ENCODE measurements around the gene STAG3. TPM values are rescaled to one million over a fixed set of nuclear protein-coding genes. Genes with fewer than 3 reads are reported as not detected.
A peak's percentile ranks its signal among the peaks of the same experiment; 100 is the strongest.
"Not testable (repeated sequence)": the region's sequence is repeated elsewhere in the genome, so short reads cannot be mapped to it uniquely, and the experiment has no call there.

The STAG3 gene
- polyA plus RNA-seq, 1 experiment, result 0.61 TPM

DNA sequence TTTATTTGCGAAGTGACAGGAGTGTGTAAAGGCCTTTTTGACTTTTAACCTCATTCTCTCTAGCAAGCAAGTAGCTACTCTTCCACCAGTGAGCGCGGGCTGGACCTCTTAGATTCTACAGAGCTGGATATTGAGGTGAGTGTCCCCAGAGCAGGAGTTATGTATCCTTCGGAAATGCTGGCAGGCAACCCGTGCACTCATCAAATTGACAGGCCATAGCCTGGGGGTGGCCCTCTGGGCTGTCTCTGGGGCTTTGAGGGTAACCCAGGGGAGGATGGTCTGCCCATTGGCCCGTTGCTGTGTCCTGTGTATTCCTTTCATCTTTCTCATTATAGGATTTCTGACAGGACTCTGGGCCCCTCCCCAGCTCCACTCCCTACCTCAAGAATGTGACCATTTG, 36.0 kb downstream of the STAG3 start:
- ChIA-PET CTCF (interaction anchor here (9.9 kb wide), 1 partner anchor 82 kb away, joined by 147 read pairs; no protein-coding TSS in a partner anchor), POLR2A (no interaction called here)
- Histone ChIP-seq H3K27me3 (ENCODE audit: control insufficient read depth, insufficient read depth, low read length) (no peaks in the 10 kb centered on the region), H3K4me3 (ENCODE audit: low read depth, low read length) (no peak overlapping the region), H3K36me3 (ENCODE audit: control insufficient read depth, insufficient read depth, low read length) (no peaks in the 10 kb centered on the region)
- no peak for DNase-seq (ENCODE audit: low read depth)
- TF ChIP-seq, protein P1, sequence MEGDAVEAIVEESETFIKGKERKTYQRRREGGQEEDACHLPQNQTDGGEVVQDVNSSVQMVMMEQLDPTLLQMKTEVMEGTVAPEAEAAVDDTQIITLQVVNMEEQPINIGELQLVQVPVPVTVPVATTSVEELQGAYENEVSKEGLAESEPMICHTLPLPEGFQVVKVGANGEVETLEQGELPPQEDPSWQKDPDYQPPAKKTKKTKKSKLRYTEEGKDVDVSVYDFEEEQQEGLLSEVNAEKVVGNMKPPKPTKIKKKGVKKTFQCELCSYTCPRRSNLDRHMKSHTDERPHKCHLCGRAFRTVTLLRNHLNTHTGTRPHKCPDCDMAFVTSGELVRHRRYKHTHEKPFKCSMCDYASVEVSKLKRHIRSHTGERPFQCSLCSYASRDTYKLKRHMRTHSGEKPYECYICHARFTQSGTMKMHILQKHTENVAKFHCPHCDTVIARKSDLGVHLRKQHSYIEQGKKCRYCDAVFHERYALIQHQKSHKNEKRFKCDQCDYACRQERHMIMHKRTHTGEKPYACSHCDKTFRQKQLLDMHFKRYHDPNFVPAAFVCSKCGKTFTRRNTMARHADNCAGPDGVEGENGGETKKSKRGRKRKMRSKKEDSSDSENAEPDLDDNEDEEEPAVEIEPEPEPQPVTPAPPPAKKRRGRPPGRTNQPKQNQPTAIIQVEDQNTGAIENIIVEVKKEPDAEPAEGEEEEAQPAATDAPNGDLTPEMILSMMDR (IDR thresholded peaks at IDR 0.05; ENCODE audit: insufficient read depth, low read depth, low read length), result no peak

DNA sequence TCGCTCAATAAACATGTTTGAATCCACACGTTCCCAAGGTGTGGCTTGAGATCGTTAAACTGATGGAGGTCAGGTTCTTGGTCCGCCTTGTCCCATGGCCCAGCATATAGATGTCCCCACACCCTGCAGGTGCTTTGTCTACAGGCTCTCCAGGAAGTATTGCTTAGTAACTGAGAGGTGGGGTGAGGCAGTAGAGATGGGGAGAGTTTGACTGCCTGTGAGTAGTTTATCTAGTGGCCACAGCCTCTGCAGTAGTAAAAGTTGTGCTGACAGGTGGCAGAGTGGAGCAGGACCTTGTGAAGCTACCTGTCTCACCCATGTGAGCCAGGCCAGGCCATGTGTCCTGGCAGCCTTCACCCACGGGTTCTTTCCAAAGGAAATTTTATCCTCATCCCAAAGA, 36.6 kb downstream of the STAG3 start:
- DNase-seq (ENCODE audit: low read depth); H3K4me3 ChIP-seq (ENCODE audit: low read depth, low read length); POLR2A ChIA-PET; H3K27me3 ChIP-seq (ENCODE audit: control insufficient read depth, insufficient read depth, low read length); H3K36me3 ChIP-seq (ENCODE audit: control insufficient read depth, insufficient read depth, low read length): not testable (repeated sequence)
- CTCF ChIA-PET, result interaction anchor here (9.9 kb wide), 1 partner anchor 82 kb away, joined by 147 read pairs; no protein-coding TSS in a partner anchor

DNA sequence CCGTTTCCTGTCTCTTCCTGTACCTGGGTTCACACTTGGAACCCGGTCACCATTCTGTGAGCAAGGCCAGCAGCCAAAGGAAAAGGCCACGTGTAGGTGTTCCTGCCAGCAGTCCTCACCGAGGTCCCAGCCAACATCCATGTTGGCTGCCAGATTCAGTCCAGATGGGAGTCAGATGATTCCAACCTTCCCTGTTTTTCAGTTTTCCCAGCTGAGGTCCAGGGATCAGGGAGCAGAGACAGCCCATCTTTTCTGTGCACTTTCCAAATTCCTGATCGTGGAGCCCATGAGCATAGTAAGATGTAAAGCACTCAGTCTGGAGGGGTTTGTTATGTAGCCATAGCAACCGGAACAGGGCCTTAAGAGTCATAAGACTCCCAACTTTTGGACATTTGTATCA, 38.2 kb downstream of the STAG3 start:
- DNase-seq (ENCODE audit: low read depth), result no peak
- ChIA-PET POLR2A (no interaction called here), CTCF (interaction anchor here (1.0 to 9.9 kb wide), 4 partner anchors 8 to 84 kb away, joined by 3 to 147 read pairs (median 8); no protein-coding TSS in a partner anchor)
- TF ChIP-seq, protein P1 (IDR thresholded peaks at IDR 0.05; ENCODE audit: insufficient read depth, low read depth, low read length), result no peak
- no peaks in the 10 kb centered on the region; the same call in 1 of the 2 replicates for H3K36me3 ChIP-seq (ENCODE audit: control insufficient read depth, insufficient read depth, low read length)
- H3K27me3 ChIP-seq (ENCODE audit: control insufficient read depth, insufficient read depth, low read length), result no peaks in the 10 kb centered on the region
- no peak overlapping the region for H3K4me3 ChIP-seq (ENCODE audit: low read depth, low read length)

DNA sequence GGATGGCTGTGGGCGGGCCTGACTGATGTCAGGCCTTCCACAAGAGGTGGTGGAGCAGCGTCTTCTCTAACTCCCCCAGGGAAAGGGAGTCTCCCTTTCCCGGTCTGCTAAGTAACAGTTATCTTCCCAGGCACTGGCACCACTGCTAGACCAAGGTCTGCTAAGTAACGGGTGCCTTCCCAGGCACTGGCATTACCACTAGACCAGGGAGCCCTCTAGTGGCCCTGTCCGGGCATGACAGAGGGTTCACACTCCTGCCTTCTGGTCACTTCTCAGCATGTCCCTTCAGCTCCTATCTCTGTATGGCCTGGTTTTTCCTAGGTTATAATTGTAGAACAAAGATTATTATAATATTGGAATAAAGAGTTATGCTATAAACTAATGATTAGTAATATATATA, 40.2 kb downstream of the STAG3 start:
- TF ChIP-seq, protein P1 (IDR thresholded peaks at IDR 0.05; ENCODE audit: insufficient read depth, low read depth, low read length), result peak; percentile 51
- H3K27me3 ChIP-seq (ENCODE audit: control insufficient read depth, insufficient read depth, low read length); H3K4me3 ChIP-seq (ENCODE audit: low read depth, low read length); H3K36me3 ChIP-seq (ENCODE audit: control insufficient read depth, insufficient read depth, low read length); DNase-seq (ENCODE audit: low read depth); POLR2A ChIA-PET: not testable (repeated sequence)
- CTCF ChIA-PET, result interaction anchor here (0.8 to 9.9 kb wide), 10 partner anchors 9 to 86 kb away, joined by 3 to 147 read pairs (median 5); partner anchors contain the start of gene LAMTOR4

DNA sequence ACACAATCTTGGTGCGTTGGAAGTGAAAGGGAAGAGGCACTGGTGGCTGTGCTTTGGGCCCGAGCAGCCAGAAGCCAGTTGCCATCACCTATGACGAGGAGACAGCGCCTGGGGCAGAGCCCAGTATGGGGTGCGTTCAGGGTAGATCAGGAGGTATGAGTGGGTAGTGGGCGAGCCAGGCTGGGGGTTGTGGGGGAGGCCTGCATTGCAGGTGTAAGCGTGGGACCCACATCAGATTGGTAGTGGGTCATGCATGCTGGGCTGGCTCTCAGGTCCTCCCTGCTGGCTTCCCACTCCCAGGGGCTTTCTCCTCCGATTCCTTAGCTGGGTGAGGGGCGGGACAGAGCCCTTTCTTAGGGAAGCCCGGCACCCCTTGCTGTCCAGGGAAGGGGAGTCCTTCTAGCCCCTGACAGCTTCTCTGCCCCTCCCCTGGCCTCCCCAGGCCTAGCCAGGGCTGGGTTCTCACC, 41.6 kb downstream of the STAG3 start:
- ChIA-PET POLR2A (no interaction called here), CTCF (interaction anchor here (1.1 to 9.9 kb wide), 4 partner anchors 10 to 87 kb away, joined by 3 to 147 read pairs (median 4); no protein-coding TSS in a partner anchor)
- H3K36me3 ChIP-seq (ENCODE audit: control insufficient read depth, insufficient read depth, low read length), result peaks cover 2% of the 10 kb centered on the region; the same call in 1 of the 2 replicates
- DNase-seq (ENCODE audit: low read depth), result no peak
- no peaks in the 10 kb centered on the region for H3K27me3 ChIP-seq (ENCODE audit: control insufficient read depth, insufficient read depth, low read length)
- H3K4me3 ChIP-seq (ENCODE audit: low read depth, low read length), result no peak overlapping the region
- TF ChIP-seq, protein P1 (IDR thresholded peaks at IDR 0.05; ENCODE audit: insufficient read depth, low read depth, low read length), result no peak

DNA sequence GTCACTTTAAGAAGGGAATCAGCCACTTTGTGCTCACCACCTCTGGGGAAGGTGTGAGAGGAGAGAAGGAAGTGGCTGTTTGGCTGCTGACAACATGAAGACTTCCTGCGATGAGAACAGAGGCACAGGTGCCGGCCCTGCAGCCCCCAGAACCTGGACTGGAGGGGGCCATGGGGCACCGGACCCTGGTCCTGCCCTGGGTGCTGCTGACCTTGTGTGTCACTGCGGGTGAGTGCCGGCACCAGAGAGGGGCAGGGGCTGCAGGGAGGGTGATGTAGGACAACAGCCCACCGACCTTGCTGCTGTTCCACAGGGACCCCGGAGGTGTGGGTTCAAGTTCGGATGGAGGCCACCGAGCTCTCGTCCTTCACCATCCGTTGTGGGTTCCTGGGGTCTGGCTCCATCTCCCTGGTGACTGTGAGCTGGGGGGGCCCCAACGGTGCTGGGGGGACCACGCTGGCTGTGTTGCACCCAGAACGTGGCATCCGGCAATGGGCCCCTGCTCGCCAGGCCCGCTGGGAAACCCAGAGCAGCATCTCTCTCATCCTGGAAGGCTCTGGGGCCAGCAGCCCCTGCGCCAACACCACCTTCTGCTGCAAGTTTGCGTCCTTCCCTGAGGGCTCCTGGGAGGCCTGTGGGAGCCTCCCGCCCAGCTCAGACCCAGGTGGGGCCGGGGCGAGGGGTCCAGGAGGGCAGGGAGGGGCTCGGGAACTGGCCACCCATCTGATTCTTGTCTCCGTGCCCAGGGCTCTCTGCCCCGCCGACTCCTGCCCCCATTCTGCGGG, 42.3 kb downstream of the STAG3 start, which contains the start of gene PVRIG:
PVRIG (plus strand) TSS at position 149 of the 785 bp plus-strand sequence; CDS start at position 171, 22 bp downstream.
- CTCF ChIA-PET, result interaction anchor here (9.9 kb wide), 1 partner anchor 88 kb away, joined by 147 read pairs; no protein-coding TSS in a partner anchor
- POLR2A ChIA-PET; H3K4me3 ChIP-seq (ENCODE audit: low read depth, low read length); H3K36me3 ChIP-seq (ENCODE audit: control insufficient read depth, insufficient read depth, low read length); H3K27me3 ChIP-seq (ENCODE audit: control insufficient read depth, insufficient read depth, low read length); DNase-seq (ENCODE audit: low read depth): not testable (repeated sequence)
